SK-N-SH (cell line): ENCODE results near the gene CNP. TPM values are rescaled to one million over a fixed set of nuclear protein-coding genes. Genes with fewer than 3 reads are reported as not detected.

Experiments
- CTCF ChIA-PET: fragments of 300-600, 350-600 bp; formaldehyde crosslinking; extraction: SDS; loops from one replicate; lab custom pipeline; 2021; lab: Yijun Ruan, JAX
- POLR2A ChIA-PET: fragments of 350-600 bp; sonication (Branson Sonifier 250); formaldehyde crosslinking; extraction: SDS; loops from one replicate; lab custom pipeline; 2020; ENCODE audit warnings: antibody characterized with exemption, inconsistent platforms; lab: Yijun Ruan, JAX
- DNase-seq: peaks from one replicate; pipeline ENCODE4 v3.0.0; 2012
- H2AFZ ChIP-seq: fragments of 200-600 bp; sonication (generic); 2 replicates; pipeline ENCODE4 v1.8.1; 2016; ENCODE audit warnings: antibody characterized with exemption, mild to moderate bottlenecking, low read depth
- H3F3A ChIP-seq: fragments of 200-600 bp; sonication (generic); replicated peaks from 2 replicates; pipeline ENCODE3; 2016; ENCODE audit warnings: antibody characterized with exemption, mild to moderate bottlenecking; ENCODE audit not compliant: insufficient read depth
- H3K27ac ChIP-seq, 2 experiments: fragments of 200-500 bp in 1 of 2; fragments of 200-600 bp in 1 of 2; sonication (Bioruptor generic) in 1 of 2; sonication (generic), shearing (Covaris generic) in 1 of 2; 2 replicates each; pipeline versions ENCODE4 v1.5.1 to v1.6.1; 2014 to 2016; ENCODE audit warnings: low read depth in 2 of 2, inconsistent platforms in 1 of 2, low read length in 1 of 2, mild to moderate bottlenecking in 1 of 2, mixed read lengths in 1 of 2
- H3K27me3 ChIP-seq: fragments of 200-600 bp; sonication (generic), shearing (Covaris generic); 2 replicates; pipeline ENCODE4 v1.6.1; 2016; ENCODE audit warnings: mixed run types; ENCODE audit not compliant: insufficient read depth
- H3K36me3 ChIP-seq, 2 experiments: fragments of 200-500 bp in 1 of 2; fragments of 200-600 bp in 1 of 2; sonication (Bioruptor generic) in 1 of 2; sonication (generic) in 1 of 2; replicated peaks in 1 of 2; 2 replicates each; pipeline versions ENCODE3 to v1.5.1; 2014 to 2016; ENCODE audit warnings: low read length in 1 of 2, mild to moderate bottlenecking in 1 of 2; ENCODE audit not compliant: insufficient read depth in 2 of 2, control insufficient read depth in 1 of 2
- H3K4me1 ChIP-seq, 2 experiments: fragments of 200-500 bp in 1 of 2; fragments of 200-600 bp in 1 of 2; sonication (Bioruptor generic) in 1 of 2; sonication (generic), shearing (Covaris generic) in 1 of 2; 2 replicates each; pipeline versions ENCODE4 v1.5.1 to v1.6.1; 2014 to 2016; ENCODE audit warnings: low read depth in 1 of 2, low read length in 1 of 2, mixed run types in 1 of 2; ENCODE audit not compliant: insufficient read depth in 2 of 2, control insufficient read depth in 1 of 2
- H3K4me2 ChIP-seq: fragments of 200-600 bp; sonication (generic), shearing (Covaris generic); 2 replicates; pipeline ENCODE4 v1.6.1; 2017; ENCODE audit warnings: mixed run types
- H3K4me3 ChIP-seq, 2 experiments: fragments of 200-500 bp in 1 of 2; fragments of 200-600 bp in 1 of 2; sonication (Bioruptor generic) in 1 of 2; sonication (generic), shearing (Covaris generic) in 1 of 2; 2 replicates each; pipeline versions ENCODE4 v1.5.1 to v1.8.1; 2014 to 2016; ENCODE audit warnings: low read depth in 2 of 2, inconsistent platforms in 1 of 2, low read length in 1 of 2, mild to moderate bottlenecking in 1 of 2, mixed read lengths in 1 of 2, moderate library complexity in 1 of 2
- H3K79me2 ChIP-seq: fragments of 200-600 bp; sonication (generic); 2 replicates; pipeline ENCODE4 v1.8.1; 2017; ENCODE audit warnings: mild to moderate bottlenecking; ENCODE audit not compliant: insufficient read depth
- H3K9ac ChIP-seq: fragments of 200-600 bp; sonication (generic); 2 replicates; pipeline ENCODE4 v1.6.1; 2017; ENCODE audit warnings: mixed run types
- H3K9me2 ChIP-seq: fragments of 200-600 bp; sonication (generic); 2 replicates; pipeline ENCODE4 v1.6.1; 2017; ENCODE audit warnings: mixed run types
- H3K9me3 ChIP-seq: fragments of 200-600 bp; sonication (generic); 2 replicates; pipeline ENCODE4 v1.6.1; 2017; ENCODE audit warnings: mixed run types, mild to moderate bottlenecking, moderate library complexity
- H4K20me1 ChIP-seq: fragments of 200-600 bp; sonication (generic); 2 replicates; pipeline ENCODE4 v1.6.1; 2017; ENCODE audit warnings: mild to moderate bottlenecking, mixed run types; ENCODE audit not compliant: insufficient read depth
- FOXJ3 ChIP-seq: sonication (generic); formaldehyde crosslinking; IDR thresholded peaks from 2 replicates; pipeline ENCODE4 v1.5.1; 2020; ENCODE audit warnings: mild to moderate bottlenecking, missing genetic modification reagents
- NFIC ChIP-seq: IDR thresholded peaks from 2 replicates; pipeline ENCODE4 v1.4.0; 2012; ENCODE audit warnings: borderline replicate concordance
- POLR2AphosphoS5 ChIP-seq: IDR thresholded peaks from 2 replicates; pipeline ENCODE4 v1.6.1; 2012; ENCODE audit warnings: low read depth, low read length
- RFX5 ChIP-seq: IDR thresholded peaks from 2 replicates; pipeline ENCODE4 v1.6.1; 2012; ENCODE audit warnings: mild to moderate bottlenecking, improper control_type of control experiment, low read length
- WGBS: methylation state at CpG from one replicate; pipeline ENCODE4 v1.1.6; 2017; ENCODE audit warnings: low lambda C conversion rate; 5-methylcytosine and 5-hydroxymethylcytosine counted together
- polyA plus RNA-seq, 3 experiments: library from polyadenylated mRNA; depleted of rRNA; stranded (reverse); fragments of >200 nt; gene quantifications; 2 replicates each; pipeline ENCODE4 v1.2.3, GENCODE V29; 2012
- TF ChIP-seq, protein P1 (sequence below): IDR thresholded peaks from 2 replicates; pipeline ENCODE4 v1.4.0; 2012; ENCODE audit warnings: low read depth, borderline replicate concordance

CNP gene
- polyA plus RNA-seq, 1 of the 3 experiments (the other 2 are of a cell fraction) = 54.8 TPM

DNA sequence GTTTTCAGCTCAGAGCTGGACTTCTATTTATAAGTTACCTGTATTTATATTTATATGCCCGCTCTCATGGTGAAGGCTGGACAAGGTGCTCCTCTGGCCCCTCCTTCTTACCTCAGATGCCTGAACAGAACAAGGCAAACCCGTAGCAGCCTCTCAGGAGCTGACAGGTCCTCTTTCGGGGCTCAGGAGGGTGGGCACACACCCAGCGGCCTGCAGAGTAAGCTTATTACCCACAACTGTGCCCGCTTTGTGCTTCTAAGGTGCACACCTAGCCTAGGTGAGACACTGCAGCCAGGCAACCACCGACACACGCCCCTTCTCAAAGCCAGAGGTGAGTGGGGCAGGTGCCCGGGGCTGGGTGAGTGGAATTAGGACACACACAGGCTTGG, 58.6 kb downstream of the CNP start:
- ChIA-PET CTCF (interaction anchor here (0.6 to 17.3 kb wide), 26 partner anchors 9 to 357 kb away, joined by 3 to 496 read pairs (median 6); partner anchors contain the start of genes C17orf113, DHX58, HSPB9 and KAT2A), POLR2A (no interaction called here)
- peaks cover 27% of the 10 kb centered on the region for H3F3A ChIP-seq
- no peak overlapping the region for H2AFZ ChIP-seq
- no peaks in the 10 kb centered on the region for H3K9me3 ChIP-seq
- H3K4me3 ChIP-seq = peak overlapping the region in 1 of 2 experiments; percentile 18; a peak in 1 of 4 replicates
- peaks cover 18 to 24% of the 10 kb centered on the region in 2 experiments for H3K36me3 ChIP-seq
- peaks cover 19% of the 10 kb centered on the region for H3K79me2 ChIP-seq
- no peaks in the 10 kb centered on the region for H3K9me2 ChIP-seq
- no peak overlapping the region for H3K9ac ChIP-seq
- no peaks in the 10 kb centered on the region for H4K20me1 ChIP-seq
- TF ChIP-seq NFIC (no peak), RFX5 (no peak)
- TF ChIP-seq, all 33 proteins: peak for 0
- no peak for DNase-seq
- Histone ChIP-seq H3K4me2 (peak overlapping the region; percentile 41; the same call in 1 of the 2 replicates), H3K27ac (peak overlapping the region; percentile 29 to 52), H3K27me3 (no peaks in the 10 kb centered on the region), H3K4me1 (peaks cover 7 to 11% of the 10 kb centered on the region in 2 experiments; a peak in 2 of 4 replicates)
- 64% methylated on average over 8 of the region's 8 CpGs for WGBS

DNA sequence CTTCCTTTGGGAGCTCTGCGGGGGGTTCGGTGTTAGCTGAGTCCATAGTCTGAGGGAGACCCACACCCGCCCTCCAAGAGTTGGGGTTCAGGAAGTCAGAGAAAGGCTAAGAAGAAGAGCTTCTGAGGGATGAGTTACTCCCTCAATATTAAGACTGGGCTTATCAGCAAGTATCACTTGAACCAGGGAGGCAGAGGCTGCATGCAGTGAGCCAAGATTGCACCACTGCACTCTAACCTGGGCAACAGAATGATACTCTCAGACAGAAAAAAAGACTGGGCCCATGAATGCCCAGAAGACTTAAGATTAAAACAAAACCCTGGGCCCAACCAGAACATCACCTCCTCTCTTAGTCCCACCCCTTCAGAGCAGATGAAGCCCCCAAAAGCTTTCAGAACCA, 59.3 kb downstream of the CNP start:
- no peaks in the 10 kb centered on the region for H3K9me2 ChIP-seq
- no peak overlapping the region for H3K4me3 ChIP-seq
- no peaks in the 10 kb centered on the region for H4K20me1 ChIP-seq
- no peak for TF ChIP-seq FOXJ3 (CRISPR knock-in tag)
- H3F3A ChIP-seq = peaks cover 27% of the 10 kb centered on the region
- 87% methylated on average over 3 of the region's 3 CpGs for WGBS
- no peaks in the 10 kb centered on the region for H3K27me3 ChIP-seq
- no peak overlapping the region for H2AFZ ChIP-seq
- POLR2A ChIA-PET = interaction anchor here (0.7 kb wide), 1 partner anchor 9 kb away, joined by 5 read pairs; the partner anchor contains the start of gene DNAJC7
- no peak overlapping the region for H3K4me2 ChIP-seq
- H3K9ac ChIP-seq = no peak overlapping the region
- CTCF ChIA-PET = interaction anchor here (0.6 to 17.3 kb wide), 17 partner anchors 8 to 296 kb away, joined by 3 to 496 read pairs (median 6); partner anchors contain the start of genes DHX58, HSPB9, KAT2A and ZNF385C
- no peak overlapping the region for H3K27ac ChIP-seq
- H3K9me3 ChIP-seq = no peaks in the 10 kb centered on the region
- H3K36me3 ChIP-seq = peaks cover 18 to 24% of the 10 kb centered on the region in 2 experiments
- peaks cover 7 to 10% of the 10 kb centered on the region in 2 experiments; a peak in 2 of 4 replicates for H3K4me1 ChIP-seq
- H3K79me2 ChIP-seq = peaks cover 12% of the 10 kb centered on the region
- no peak for DNase-seq

DNA sequence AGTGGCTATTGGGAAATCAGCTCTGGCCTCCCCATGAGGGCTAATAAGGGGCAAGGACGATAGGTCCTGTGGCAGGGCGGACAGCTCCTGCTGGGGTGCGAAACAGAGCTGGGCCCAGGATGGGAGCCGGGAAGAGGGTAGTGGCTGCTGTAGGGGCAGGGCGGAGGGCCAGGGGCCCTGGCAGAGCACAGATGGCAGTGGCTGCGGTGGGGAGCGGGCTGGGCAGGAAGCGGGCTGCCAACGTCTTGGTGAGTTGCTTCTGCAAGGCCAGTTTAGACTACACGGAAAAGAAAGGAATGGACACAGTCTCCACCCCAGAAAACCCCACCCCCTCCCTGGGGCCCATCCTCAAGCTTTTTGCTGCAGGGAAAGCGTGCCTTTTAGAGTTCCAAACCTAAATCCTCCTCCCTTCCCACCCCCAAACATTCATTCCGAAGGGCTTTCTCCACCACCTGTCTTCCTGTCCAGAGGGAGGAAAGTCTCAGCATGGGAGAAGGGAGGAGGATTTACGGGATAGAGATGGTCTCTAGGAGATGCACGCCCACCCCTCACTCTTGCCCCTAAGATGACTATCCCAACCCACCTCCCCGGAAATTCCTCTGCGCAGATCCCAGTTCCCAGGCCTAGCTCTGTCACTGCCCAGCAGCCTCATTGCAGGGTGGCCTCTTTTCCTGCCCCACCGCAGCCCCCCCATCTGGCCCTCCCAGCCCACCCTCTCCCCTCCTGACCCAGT, 60.4 kb downstream of the CNP start:
- H3K4me2 ChIP-seq = no peak overlapping the region
- ChIA-PET CTCF (interaction anchor here (0.9 to 17.3 kb wide), 8 partner anchors 11 to 115 kb away, joined by 3 to 496 read pairs (median 5); partner anchors contain the start of genes DHX58, HSPB9, KAT2A and ZNF385C), POLR2A (interaction anchor here (1.0 to 1.3 kb wide), 2 partner anchors 12 to 78 kb away, joined by 3 to 5 read pairs; no protein-coding TSS in a partner anchor)
- no peaks in the 10 kb centered on the region for H3K9me2 ChIP-seq
- WGBS = 89% methylated on average over 17 of the region's 17 CpGs
- H3K4me3 ChIP-seq = no peak overlapping the region
- H3K9me3 ChIP-seq = no peaks in the 10 kb centered on the region
- 0 out of 2 replicates have a peak, but pooled peaks have one; percentile 8 for TF ChIP-seq POLR2AphosphoS5
- TF ChIP-seq, protein P1, sequence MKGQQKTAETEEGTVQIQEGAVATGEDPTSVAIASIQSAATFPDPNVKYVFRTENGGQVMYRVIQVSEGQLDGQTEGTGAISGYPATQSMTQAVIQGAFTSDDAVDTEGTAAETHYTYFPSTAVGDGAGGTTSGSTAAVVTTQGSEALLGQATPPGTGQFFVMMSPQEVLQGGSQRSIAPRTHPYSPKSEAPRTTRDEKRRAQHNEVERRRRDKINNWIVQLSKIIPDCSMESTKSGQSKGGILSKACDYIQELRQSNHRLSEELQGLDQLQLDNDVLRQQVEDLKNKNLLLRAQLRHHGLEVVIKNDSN = no peak
- H3K9ac ChIP-seq = no peak overlapping the region
- no peaks in the 10 kb centered on the region for H3K27me3 ChIP-seq
- DNase-seq = peak; percentile 30
- H4K20me1 ChIP-seq = no peaks in the 10 kb centered on the region
- H3K4me1 ChIP-seq = peaks cover 4 to 7% of the 10 kb centered on the region in 2 experiments; a peak in 2 of 4 replicates
- peaks cover under 1% of the 10 kb centered on the region; the same call in 1 of the 2 replicates for H3K79me2 ChIP-seq
- H2AFZ ChIP-seq = no peak overlapping the region
- peaks cover 12 to 21% of the 10 kb centered on the region in 2 experiments for H3K36me3 ChIP-seq
- H3F3A ChIP-seq = peaks cover 27% of the 10 kb centered on the region
- no peak overlapping the region for H3K27ac ChIP-seq

Other genes starting within 250 kb of the CNP start
- gene HAP1, start 232.2 kb upstream of the CNP start, polyA plus RNA-seq (2012; rRNA removed) = 0.16 and 0.18 TPM in 2 replicates
- gene JUP, start 180.1 kb upstream of the CNP start, polyA plus RNA-seq (2012; rRNA removed) = 9.3 and 13.0 TPM in 2 replicates
- 55.5 and 88.3 TPM in 2 replicates for gene P3H4, start 154.8 kb upstream of the CNP start, polyA plus RNA-seq (2012; rRNA removed)
- 360 and 377 TPM in 2 replicates for gene FKBP10, start 153.8 kb upstream of the CNP start, polyA plus RNA-seq (2012; rRNA removed)
- 87.4 and 98.0 TPM in 2 replicates for gene NT5C3B, start 130.6 kb upstream of the CNP start, polyA plus RNA-seq (2012; rRNA removed)
- gene KLHL10, start 129.0 kb upstream of the CNP start, polyA plus RNA-seq (2012; rRNA removed) = 0.02 and 0.03 TPM in 2 replicates
- 2.6 and 3.0 TPM in 2 replicates for gene KLHL11, start 101.4 kb upstream of the CNP start, polyA plus RNA-seq (2012; rRNA removed)
- gene ACLY, start 47.8 kb upstream of the CNP start, polyA plus RNA-seq (2012; rRNA removed) = 161 and 163 TPM in 2 replicates
- 1.1 and 1.6 TPM in 2 replicates for gene ODAD4, start 36.2 kb upstream of the CNP start, polyA plus RNA-seq (2012; rRNA removed)
- gene DNAJC7, start 50.6 kb downstream of the CNP start, polyA plus RNA-seq (2012; rRNA removed) = 38.8 and 48.5 TPM in 2 replicates
- gene NKIRAS2, start 53.3 kb downstream of the CNP start, polyA plus RNA-seq (2012; rRNA removed) = 89.8 and 91.8 TPM in 2 replicates
- gene C17orf113, start 83.8 kb downstream of the CNP start, polyA plus RNA-seq (2012; rRNA removed) = 0.44 and 0.52 TPM in 2 replicates
- gene ZNF385C, start 131.7 kb downstream of the CNP start, polyA plus RNA-seq (2012; rRNA removed) = 0.05 and 0.13 TPM in 2 replicates
- 1.2 and 1.6 TPM in 2 replicates for gene DHX58, start 145.9 kb downstream of the CNP start, polyA plus RNA-seq (2012; rRNA removed)
- gene KAT2A, start 154.6 kb downstream of the CNP start, polyA plus RNA-seq (2012; rRNA removed) = 45.1 and 58.6 TPM in 2 replicates
- gene HSPB9, start 156.0 kb downstream of the CNP start, polyA plus RNA-seq (2012; rRNA removed) = 0.03 and 0.05 TPM in 2 replicates
- gene RAB5C, start 188.2 kb downstream of the CNP start, polyA plus RNA-seq (2012; rRNA removed) = 257 and 285 TPM in 2 replicates
- gene KCNH4, start 214.3 kb downstream of the CNP start, polyA plus RNA-seq (2012; rRNA removed) = 0.46 and 0.57 TPM in 2 replicates
- not detected in 2 replicates for gene HCRT, start 218.7 kb downstream of the CNP start, polyA plus RNA-seq (2012; rRNA removed)
- gene GHDC, start 227.7 kb downstream of the CNP start, polyA plus RNA-seq (2012; rRNA removed) = 15.8 and 18.0 TPM in 2 replicates